K562 (cell line): ENCODE results near the gene NXT1. TPM values are rescaled to one million over a fixed set of nuclear protein-coding genes. Genes with fewer than 3 reads are reported as not detected.

Experiments
- ATAC-seq: fragments of 200-7000 bp; cut with Tn5 transposase; 3 replicates; pipeline ENCODE4 v1.9.1; 2020; ENCODE audit warnings: moderate library complexity
- BruUV-seq: library from RNA; stranded (reverse); fragments of 400-500 nt; replicated peaks from 2 replicates; lab custom pipeline; 2021; lab: Mats Ljungman, UMichigan
- CTCF ChIA-PET: fragments of 300-600 bp; formaldehyde crosslinking; extraction: SDS; loops from one replicate; lab custom pipeline; 2021; ENCODE audit warnings: low intra/inter-chr PET ratio; lab: Yijun Ruan, JAX
- POLR2A ChIA-PET: fragments of 300-600, 350-650 bp; sonication (Branson Sonifier 250); formaldehyde crosslinking; extraction: SDS; loops from one replicate; lab custom pipeline; 2021; ENCODE audit warnings: antibody characterized with exemption, inconsistent platforms; lab: Yijun Ruan, JAX
- DNase-seq, 4 experiments: peaks; one replicate each; pipeline versions ENCODE4 v3.0.0 to v3.0.0-alpha.2; 2011 to 2018; ENCODE audit warnings: low spot score in 3 of 4, mixed read lengths in 3 of 4; ENCODE audit errors: extremely low read depth in 1 of 4
- FAIRE-seq: peaks from 2 replicates; lab custom pipeline; 2011; peaks lifted over from hg19 to GRCh38; lab: Jason Lieb, UNC
- H2AFZ ChIP-seq: 2 replicates; pipeline ENCODE4 v1.6.0; 2011; ENCODE audit warnings: low read depth, low read length, control low read depth, inconsistent platforms
- H3K27ac ChIP-seq: fragments of 200-600 bp; 3 replicates; pipeline ENCODE4 v1.8.0; 2011; ENCODE audit warnings: low read depth, mild to moderate bottlenecking, control low read depth, inconsistent platforms, low read length, moderate library complexity, mixed read lengths; ENCODE audit errors: extremely low read depth
- H3K27me3 ChIP-seq, 2 experiments: fragments of 300-600 bp in 1 of 2; 2 replicates in 1 of 2; 3 replicates in 1 of 2; pipeline versions ENCODE4 v1.6.0 to v1.8.0; 2011; ENCODE audit warnings: inconsistent platforms in 2 of 2, low read length in 2 of 2, mild to moderate bottlenecking in 1 of 2, mixed read lengths in 1 of 2, moderate library complexity in 1 of 2; ENCODE audit not compliant: control insufficient read depth in 2 of 2, insufficient read depth in 2 of 2
- H3K36me3 ChIP-seq: fragments of 300-600 bp; 3 replicates; pipeline ENCODE4 v1.8.0; 2011; ENCODE audit warnings: mild to moderate bottlenecking, low read length, inconsistent platforms; ENCODE audit not compliant: control insufficient read depth, insufficient read depth
- H3K4me1 ChIP-seq, 2 experiments: fragments of 200-600 bp in 1 of 2; replicated peaks in 1 of 2; 2 replicates in 1 of 2; 3 replicates in 1 of 2; pipeline versions ENCODE4 v1.5.1 to v1.8.0; 2011; ENCODE audit warnings: inconsistent platforms in 2 of 2, low read length in 2 of 2, mild to moderate bottlenecking in 1 of 2, mixed read lengths in 1 of 2, moderate library complexity in 1 of 2; ENCODE audit not compliant: control insufficient read depth in 2 of 2, insufficient read depth in 2 of 2
- H3K4me2 ChIP-seq: 2 replicates; pipeline ENCODE4 v1.6.1; 2011; ENCODE audit warnings: low read length, control low read depth, inconsistent platforms, mixed read lengths; ENCODE audit not compliant: insufficient read depth
- H3K4me3 ChIP-seq: fragments of 200-600 bp; sonication (generic), shearing (Covaris generic); 2 replicates; pipeline ENCODE4 v1.5.1; 2016; ENCODE audit warnings: control low read depth, inconsistent platforms
- H3K79me2 ChIP-seq: fragments of 200-600 bp; 3 replicates; pipeline ENCODE4 v1.8.0; 2011; ENCODE audit warnings: low read length, inconsistent platforms; ENCODE audit not compliant: control insufficient read depth, insufficient read depth
- H3K9ac ChIP-seq, 2 experiments: 2 replicates each; pipeline versions ENCODE4 v1.6.0 to v1.6.1; 2011; ENCODE audit warnings: low read depth in 2 of 2, low read length in 2 of 2, control low read depth in 1 of 2, inconsistent platforms in 1 of 2, mild to moderate bottlenecking in 1 of 2, mixed read lengths in 1 of 2; ENCODE audit not compliant: insufficient read depth in 1 of 2
- H3K9me1 ChIP-seq: one replicate; pipeline ENCODE4 v1.6.0; 2011; ENCODE audit warnings: inconsistent platforms, mild to moderate bottlenecking, low read length, moderate library complexity; ENCODE audit not compliant: control insufficient read depth, insufficient read depth
- H3K9me3 ChIP-seq: replicated peaks from 2 replicates; pipeline ENCODE4 v1.5.1; 2011; ENCODE audit warnings: low read depth, low read length, inconsistent platforms; ENCODE audit not compliant: control insufficient read depth, insufficient read depth
- H4K20me1 ChIP-seq: replicated peaks from 2 replicates; pipeline ENCODE4 v1.6.1; 2011; ENCODE audit warnings: low read length, inconsistent platforms, mixed read lengths; ENCODE audit not compliant: control insufficient read depth, insufficient read depth
- CCAR2 ChIP-seq: fragments of 200-400 bp; formaldehyde crosslinking; IDR thresholded peaks from 2 replicates; pipeline ENCODE4 v1.6.1; 2017; ENCODE audit warnings: mild to moderate bottlenecking, low read depth, low read length
- ELF4 ChIP-seq: fragments of 450-650 bp; formaldehyde crosslinking; IDR thresholded peaks from 2 replicates; pipeline ENCODE4 v1.4.0; 2022; ENCODE audit warnings: missing genetic modification characterization
- ESRRA ChIP-seq: fragments of 450-650 bp; IDR thresholded peaks from 2 replicates; pipeline ENCODE4 v1.6.1; 2014; ENCODE audit warnings: low read depth, mild to moderate bottlenecking, moderate library complexity, borderline replicate concordance
- GATAD2A ChIP-seq: fragments of 450-650 bp; IDR thresholded peaks from 2 replicates; pipeline ENCODE4 v1.6.1; 2017
- HMG20A ChIP-seq: fragments of 450-650 bp; formaldehyde crosslinking; conservative IDR thresholded peaks from 2 replicates; pipeline ENCODE4 v1.4.0; 2020; ENCODE audit warnings: mild to moderate bottlenecking, mixed read lengths
- MAZ ChIP-seq, 2 experiments: fragments of 450-650 bp in 1 of 2; sonication (generic) in 1 of 2; formaldehyde crosslinking; IDR thresholded peaks in 1 of 2; conservative IDR thresholded peaks in 1 of 2; 2 replicates each; pipeline versions ENCODE4 v1.4.0 to v1.5.0; 2020; ENCODE audit warnings: mild to moderate bottlenecking in 1 of 2, missing genetic modification reagents in 1 of 2
- NFIC ChIP-seq: fragments of 450-650 bp; IDR thresholded peaks from 2 replicates; pipeline ENCODE4 v1.6.1; 2017; ENCODE audit warnings: mild to moderate bottlenecking, inconsistent platforms
- POLR2AphosphoS5 ChIP-seq: IDR thresholded peaks from 2 replicates; pipeline ENCODE4 v1.6.1; 2011; ENCODE audit warnings: mild to moderate bottlenecking, low read depth, low read length, moderate library complexity; ENCODE audit not compliant: control insufficient read depth, insufficient read depth
- RAD51 ChIP-seq: fragments of 450-650 bp; IDR thresholded peaks from 2 replicates; pipeline ENCODE4 v1.7.1; 2016; ENCODE audit warnings: low read depth, mild to moderate bottlenecking, borderline replicate concordance
- SOX6 ChIP-seq: fragments of 450-650 bp; IDR thresholded peaks from 2 replicates; pipeline ENCODE4 v1.6.1; 2014; ENCODE audit warnings: mild to moderate bottlenecking
- ZNF12 ChIP-seq: sonication (generic); formaldehyde crosslinking; IDR thresholded peaks from 2 replicates; pipeline ENCODE4 v1.4.0; 2020; ENCODE audit warnings: mild to moderate bottlenecking, missing genetic modification reagents
- ZNF253 ChIP-seq: fragments of 250-450 bp; sonication (Bioruptor Pico); conservative IDR thresholded peaks from 2 replicates; pipeline ENCODE4 v1.6.1; 2021; ENCODE audit warnings: mild to moderate bottlenecking
- ZNF347 ChIP-seq: fragments of 450-650 bp; formaldehyde crosslinking; IDR thresholded peaks from 2 replicates; pipeline ENCODE4 v1.4.0; 2020; ENCODE audit warnings: low read depth, mild to moderate bottlenecking, moderate library complexity
- ZNF384 ChIP-seq: IDR thresholded peaks from 2 replicates; pipeline ENCODE4 v1.6.1; 2012; ENCODE audit warnings: low read depth, low read length, improper control_type of control experiment
- ZNF644 ChIP-seq: fragments of 200-800 bp; sonication (Bioruptor generic); IDR thresholded peaks from 2 replicates; pipeline ENCODE4 v1.6.1; 2016; ENCODE audit warnings: low read depth, missing genetic modification characterization, missing compliant biosample characterization
- ZNF707 ChIP-seq: fragments of 250-450 bp; sonication (Bioruptor Pico); conservative IDR thresholded peaks from 2 replicates; pipeline ENCODE4 v1.8.0; 2022; ENCODE audit warnings: inconsistent platforms, mild to moderate bottlenecking, moderate library complexity
- WGBS: fragments of 100-300 bp; shearing (Covaris generic); methylation state at CpG from one replicate; pipeline ENCODE4 v1.1.6; 2016; ENCODE audit warnings: low coverage, mixed read lengths; ENCODE audit not compliant: insufficient coverage; ENCODE audit errors: missing lambda C conversion rate; 5-methylcytosine and 5-hydroxymethylcytosine counted together
- in situ Hi-C: fragments of 300-500 bp; cut with MboI; formaldehyde crosslinking; loops from 4 replicates; pipeline ENCODE4 v1.15.0; 2018; ENCODE audit warnings: inconsistent platforms, mixed read lengths
- intact Hi-C: fragments of 100-400 bp; cut with micrococcal nuclease; formaldehyde crosslinking; loops from 2 replicates; pipeline ENCODE4 v1.14.2; 2022
- polyA plus RNA-seq, 8 experiments: library from polyadenylated mRNA; depleted of rRNA in 4 of 8; stranded (reverse) in 5 of 8; unstranded in 3 of 8; fragments of >200 nt; fragmentation: Nextera tagmentation in 2 of 8; fragmentation: Illumina TruSeq in 1 of 8; extraction: Ambion mirVana in 2 of 8; extraction: Trizol in 1 of 8; gene quantifications; 2 replicates each; pipeline versions ENCODE4 v1.2.1 to v1.2.3, GENCODE V29; 2011 to 2014; ENCODE audit warnings: inconsistent platforms in 1 of 8, missing spikeins in 1 of 8
- total RNA-seq, 7 experiments: library from RNA; depleted of rRNA in 6 of 7; stranded (reverse); fragments of >200 nt in 6 of 7; fragmentation: Illumina TruSeq in 2 of 7; extraction: Trizol in 2 of 7; gene quantifications; 2 replicates each; pipeline versions ENCODE4 v1.2.1 to v1.2.3, GENCODE V29; 2011 to 2021; ENCODE audit warnings: low replicate concordance in 1 of 7

The NXT1 gene
- total and polyA plus RNA-seq, 9 of the 15 experiments (the other 6 are each of a cell fraction or from before 2014, with no cell fraction given) = 7.7 to 50.9 (median 35.6) TPM

GRCh38 chr20:23368316-23369071 lies 17.9 kb downstream of the NXT1 start:
- H4K20me1 ChIP-seq = peaks cover 6% of the 10 kb centered on the region; the same call in 1 of the 2 replicates
- BruUV-seq = no TSS peak
- H3K9me3 ChIP-seq = no peaks in the 10 kb centered on the region
- WGBS = 94% methylated on average over 2 of the region's 2 CpGs
- ChIA-PET CTCF (no interaction called here), POLR2A (interaction anchor here (1.0 to 1.1 kb wide), 3 partner anchors 18 to 459 kb away, joined by 3 to 5 read pairs (median 3); partner anchors contain the start of gene NXT1)
- no peak overlapping the region for H3K9ac ChIP-seq
- FAIRE-seq (no peak), DNase-seq (no peak), ATAC-seq (no peak)
- in situ Hi-C loops = no loop called here
- H3K9me1 ChIP-seq = no peaks in the 10 kb centered on the region
- no peak overlapping the region for H3K27ac ChIP-seq
- H3K4me3 ChIP-seq = no peak overlapping the region
- H3K27me3 ChIP-seq = no peaks in the 10 kb centered on the region
- intact Hi-C loops = no loop called here
- H3K4me2 ChIP-seq = no peak overlapping the region
- H3K79me2 ChIP-seq = peaks cover 50% of the 10 kb centered on the region
- TF ChIP-seq ESRRA (no peak), ZNF347 (CRISPR knock-in tag) (no peak), GATAD2A (no peak), MAZ (CRISPR knock-in tag; conservative IDR thresholded peaks at IDR 0.05 in 1 of 2, IDR thresholded peaks at IDR 0.05 in 1 of 2) (no peak), POLR2AphosphoS5 (no peak), ELF4 (no peak), ZNF384 (no peak), ZNF12 (CRISPR knock-in tag) (no peak), HMG20A (CRISPR knock-in tag) (no peak), ZNF707 (CRISPR knock-in tag) (no peak), ZNF253 (no peak), RAD51 (no peak), ZNF644 (tag) (no peak), CCAR2 (no peak), NFIC (no peak), SOX6 (no peak)
- H2AFZ ChIP-seq = no peak overlapping the region
- peaks cover 10 to 19% of the 10 kb centered on the region in 2 experiments; a peak in 4 of 5 replicates for H3K4me1 ChIP-seq
- peaks cover 97% of the 10 kb centered on the region for H3K36me3 ChIP-seq
